ENCODE measurements around the gene DERL2. TPM values are rescaled to one million over a fixed set of nuclear protein-coding genes. Genes with fewer than 3 reads are reported as not detected.

Gene DERL2
- total and polyA plus RNA-seq, 8 donors, result 5.8 to 65.4 (median 43.7) TPM

DNA sequence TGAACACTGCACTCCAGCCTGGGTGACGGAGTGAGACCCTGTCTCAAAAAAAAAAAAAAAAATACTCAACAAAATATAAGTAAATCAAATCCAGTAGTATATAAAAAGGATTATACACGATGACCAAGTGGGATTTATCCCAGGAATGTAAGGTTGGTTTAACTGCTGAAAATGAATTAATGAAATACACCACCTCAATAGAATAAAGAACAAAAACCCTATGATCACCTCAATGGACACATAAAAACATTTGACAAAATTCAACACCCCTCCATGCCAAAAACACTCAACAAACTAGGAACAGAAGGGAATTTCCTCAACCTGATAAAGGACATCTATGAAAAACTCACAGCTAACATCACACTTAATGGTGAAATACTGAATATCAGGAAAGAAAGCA is 7.0 kb upstream of the DERL2 start:
- Histone ChIP-seq H3K27me3 (no peaks in the 10 kb centered on the region), H3K9me3 (peaks cover 0 to 9% (median 2%) of the 10 kb centered on the region in 4 donors), H3K4me1 (peaks cover 1 to 9% (median 6%) of the 10 kb centered on the region in 4 donors), H3K27ac (no peak overlapping the region), H3K36me3 (peaks cover 7 to 32% (median 29%) of the 10 kb centered on the region in 4 donors), H3K4me3 (no peak overlapping the region)
- WGBS, 5 donors, result 88 to 96% (median 95%) methylated on average over 2 of the region's 2 CpGs
- intact Hi-C loops (cut with DNase I; ENCODE audit: low total_unique reads), result no loop called here
- TF ChIP-seq EP300 (IDR thresholded peaks at IDR 0.05) (no peak), POLR2A (IDR thresholded peaks at IDR 0.05) (no peak), CTCF (IDR thresholded peaks at IDR 0.05) (no peak), POLR2AphosphoS5 (IDR thresholded peaks at IDR 0.05) (no peak)
- no peak for DNase-seq

- no peak for TF ChIP-seq POLR2AphosphoS5 (IDR thresholded peaks at IDR 0.05)
- TF ChIP-seq CTCF (IDR thresholded peaks at IDR 0.05), result no peak
- Histone ChIP-seq H3K4me3 (no peak overlapping the region), H3K4me1 (peaks cover 21 to 38% (median 36%) of the 10 kb centered on the region in 4 donors), H3K27me3 (no peaks in the 10 kb centered on the region), H3K27ac (no peak overlapping the region), H3K9me3 (peaks cover 0 to 7% (median 2%) of the 10 kb centered on the region in 4 donors), H3K36me3 (peaks cover 10 to 44% (median 41%) of the 10 kb centered on the region in 4 donors)
- 81 to 84% (median 82%) methylated on average over 8 of the region's 8 CpGs for WGBS, 5 donors
- DNase-seq, result no peak
- intact Hi-C loops (cut with DNase I; ENCODE audit: low total_unique reads), result no loop called here
Observed at GRCh38 chr17:5488752-5489151, 2.8 kb upstream of the DERL2 start.

DNA sequence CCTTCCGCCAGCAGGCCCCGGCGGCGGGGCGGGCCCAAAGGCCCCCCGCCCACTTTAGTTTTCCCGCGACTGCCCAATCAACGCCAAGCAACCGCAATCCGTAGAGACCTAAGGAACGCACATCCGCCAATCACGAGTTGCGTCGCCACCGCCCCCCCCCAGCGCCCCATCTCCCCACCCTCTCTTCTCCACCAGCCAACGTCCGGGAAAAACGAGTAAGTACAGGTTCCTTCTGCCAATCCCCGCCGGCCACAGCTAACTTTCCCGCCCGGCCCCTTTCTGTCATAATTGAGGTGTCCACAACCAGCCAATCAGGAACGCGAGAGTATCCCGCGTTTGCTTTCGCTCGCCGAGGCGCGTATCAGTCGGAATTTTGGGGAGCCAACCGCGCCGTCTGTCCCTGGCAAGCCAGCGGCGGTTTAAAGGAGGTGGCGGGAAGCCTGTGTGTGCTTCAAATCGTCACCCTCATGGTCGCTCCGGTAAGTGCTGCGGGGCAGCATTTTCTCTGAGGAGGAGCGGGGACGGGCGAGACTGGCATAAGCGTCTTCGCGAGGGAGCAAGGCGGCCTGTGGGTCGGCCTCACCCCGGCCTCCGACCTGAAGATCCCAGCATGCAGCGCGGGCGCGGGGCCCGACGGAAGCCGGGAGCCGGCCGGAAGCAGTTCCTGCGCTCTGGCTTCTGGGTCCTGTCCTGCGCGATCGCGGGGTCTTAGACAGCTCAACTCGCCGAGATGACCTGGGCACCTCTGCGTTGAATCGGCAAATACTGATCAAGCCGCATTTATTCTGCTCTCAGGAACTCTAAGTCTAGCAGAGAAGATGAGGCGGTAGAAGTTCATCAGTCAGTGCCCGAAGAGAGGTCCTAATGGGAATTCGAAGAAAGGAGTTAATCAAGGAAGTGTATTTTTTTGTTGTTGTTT is 487 bp upstream of the DERL2 start, which contains the start of gene MIS12:
Gene MIS12 (plus strand): TSS at position 361 of the 919 bp plus-strand sequence. CDS start 2,297 bp downstream, outside the sequence.
- 0 to 1% (median 1%) methylated on average over 65 to 77 of the region's 77 CpGs for WGBS, 5 donors
- Histone ChIP-seq H3K36me3 (peaks cover 22 to 67% (median 60%) of the 10 kb centered on the region in 4 donors), H3K9me3 (no peaks in the 10 kb centered on the region)

More for the DNA sequence above, 487 bp upstream of the DERL2 start, which contains the start of gene MIS12:
- TF ChIP-seq CTCF (IDR thresholded peaks at IDR 0.05) (no peak), POLR2A (IDR thresholded peaks at IDR 0.05) (peak in 2 of 4 donors; percentile 68 to 77), POLR2AphosphoS5 (IDR thresholded peaks at IDR 0.05) (peak; percentile 53 to 90 (median 89))
- no peaks in the 10 kb centered on the region for H3K27me3 ChIP-seq
- peak within 1 kb of the TSS; percentile 78 to 98 (median 92) for H3K4me3 ChIP-seq
- intact Hi-C loops (cut with DNase I; ENCODE audit: low total_unique reads), result no loop called here
- H3K4me1 ChIP-seq, result peaks cover 21 to 59% (median 43%) of the 10 kb centered on the region in 4 donors
- peak within 1 kb of the TSS; percentile 95 to 100 (median 98) for H3K27ac ChIP-seq
- peak; percentile 98 to 100 for DNase-seq
